Measurements from ENCODE around the gene FSIP1. TPM values are rescaled to one million over a fixed set of nuclear protein-coding genes. Genes with fewer than 3 reads are reported as not detected.

The FSIP1 gene
- total RNA-seq, 2 experiments from 2014 or later = 0.51 to 0.61 TPM

DNA sequence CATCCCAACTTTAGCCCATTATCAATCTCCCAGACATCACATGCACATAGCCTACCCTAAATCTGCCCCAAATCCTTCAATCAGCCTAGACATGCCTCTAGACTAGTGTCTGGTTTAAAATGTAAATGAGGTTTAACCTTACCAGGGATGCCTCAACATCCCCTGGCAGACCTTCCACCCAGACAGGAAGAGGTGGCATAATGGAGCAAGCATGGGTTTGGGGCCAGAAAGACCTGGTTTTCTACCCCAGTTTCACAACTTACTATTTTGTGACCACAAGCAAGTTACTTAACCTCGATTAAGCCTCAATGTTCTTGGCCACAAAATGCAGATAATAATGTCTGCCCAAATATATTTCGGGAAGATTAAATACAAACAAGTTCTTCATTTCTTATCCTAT, 230.1 kb downstream of the FSIP1 start:
- ChIA-PET CTCF (no interaction called here), POLR2A (no interaction called here)

DNA sequence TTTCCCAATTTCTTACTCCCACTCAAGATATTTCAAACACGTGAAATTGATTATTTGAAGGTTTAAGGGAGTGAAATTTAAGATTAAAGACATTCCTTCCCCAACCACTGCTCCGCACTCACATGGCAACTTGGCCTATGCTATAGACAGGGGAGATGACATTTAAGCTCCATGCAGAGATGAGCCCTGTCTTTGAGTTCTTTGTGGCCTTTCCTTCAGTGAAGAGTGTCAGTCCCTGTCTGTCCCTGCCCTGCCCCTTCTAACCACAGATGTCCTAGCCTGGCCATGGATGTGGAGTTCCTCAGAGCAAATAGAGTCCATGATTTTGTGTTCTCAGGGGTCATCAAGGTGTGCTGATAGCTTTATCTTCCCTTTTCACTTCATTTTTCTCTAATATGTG, 231.2 kb downstream of the FSIP1 start:
- ChIA-PET POLR2A (no interaction called here), CTCF (no interaction called here)

Other genes with a start within 250 kb of the FSIP1 start
- under 1 TPM; 0.34 to 0.89 TPM for gene THBS1, start 201.8 kb downstream of the FSIP1 start, total RNA-seq
- gene GPR176, start 137.4 kb upstream of the FSIP1 start, total RNA-seq = under 1 TPM; 0.06 to 0.11 TPM
- gene EIF2AK4, start 151.3 kb upstream of the FSIP1 start, total RNA-seq = 10 to 100 TPM; 24.5 to 25.1 TPM